Esophagus squamous epithelium (tissue), 4 donors: ENCODE data around the gene TBC1D1.

Source experiments
- POLR2A ChIP-seq, 4 donors: fragments of 450-650 bp; IDR thresholded peaks; one replicate each; pipeline ENCODE4 v1.6.1; 2017; ENCODE audit warnings: antibody characterized with exemption in 4 of 4, mild to moderate bottlenecking in 4 of 4, moderate library complexity in 3 of 4
- TF ChIP-seq, protein P1 (sequence below), 6 experiments: fragments of 450-650 bp in 4 of 6; fragments of 200-600 bp in 2 of 6; sonication (generic) in 2 of 6; IDR thresholded peaks; one replicate each; pipeline ENCODE4 v1.5.1; 2016 to 2019; ENCODE audit warnings: antibody characterized with exemption in 6 of 6, mild to moderate bottlenecking in 4 of 6, moderate library complexity in 4 of 6

DNA sequence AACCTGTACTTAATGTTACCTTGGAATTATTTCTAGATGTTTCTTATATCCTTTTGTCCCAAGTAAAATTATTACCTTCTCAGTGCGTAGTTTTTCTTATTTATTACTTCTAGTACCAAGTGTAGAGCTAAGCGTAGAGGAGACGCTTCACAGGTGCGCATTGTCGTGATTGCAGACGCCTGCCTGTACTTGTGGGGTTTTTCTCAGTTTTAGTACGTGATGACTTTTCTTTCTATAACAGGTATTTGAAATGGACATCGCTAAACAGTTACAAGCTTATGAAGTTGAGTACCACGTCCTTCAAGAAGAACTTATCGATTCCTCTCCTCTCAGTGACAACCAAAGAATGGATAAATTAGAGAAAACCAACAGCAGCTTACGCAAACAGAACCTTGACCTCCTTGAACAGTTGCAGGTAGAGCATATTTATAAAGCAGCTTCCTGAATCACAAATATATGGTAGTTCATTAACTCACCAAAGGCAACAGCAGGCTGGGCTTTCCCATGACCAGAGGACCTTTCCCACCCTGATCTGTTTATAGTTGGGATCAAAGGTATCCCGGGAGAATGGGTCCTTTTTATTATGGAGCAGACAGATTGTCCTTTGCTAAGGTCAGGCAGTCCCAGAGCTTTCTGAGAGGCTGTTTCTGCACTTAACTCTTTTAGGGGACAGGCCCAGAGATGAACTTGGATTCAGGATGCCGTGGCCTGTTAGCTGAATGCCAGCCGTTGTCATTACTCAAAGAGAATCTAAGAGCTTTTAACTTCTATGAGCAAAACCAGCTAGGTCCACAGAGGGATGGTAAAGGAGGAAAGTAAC lies 242.2 kb downstream of the TBC1D1 start:
- TF ChIP-seq, protein P1, sequence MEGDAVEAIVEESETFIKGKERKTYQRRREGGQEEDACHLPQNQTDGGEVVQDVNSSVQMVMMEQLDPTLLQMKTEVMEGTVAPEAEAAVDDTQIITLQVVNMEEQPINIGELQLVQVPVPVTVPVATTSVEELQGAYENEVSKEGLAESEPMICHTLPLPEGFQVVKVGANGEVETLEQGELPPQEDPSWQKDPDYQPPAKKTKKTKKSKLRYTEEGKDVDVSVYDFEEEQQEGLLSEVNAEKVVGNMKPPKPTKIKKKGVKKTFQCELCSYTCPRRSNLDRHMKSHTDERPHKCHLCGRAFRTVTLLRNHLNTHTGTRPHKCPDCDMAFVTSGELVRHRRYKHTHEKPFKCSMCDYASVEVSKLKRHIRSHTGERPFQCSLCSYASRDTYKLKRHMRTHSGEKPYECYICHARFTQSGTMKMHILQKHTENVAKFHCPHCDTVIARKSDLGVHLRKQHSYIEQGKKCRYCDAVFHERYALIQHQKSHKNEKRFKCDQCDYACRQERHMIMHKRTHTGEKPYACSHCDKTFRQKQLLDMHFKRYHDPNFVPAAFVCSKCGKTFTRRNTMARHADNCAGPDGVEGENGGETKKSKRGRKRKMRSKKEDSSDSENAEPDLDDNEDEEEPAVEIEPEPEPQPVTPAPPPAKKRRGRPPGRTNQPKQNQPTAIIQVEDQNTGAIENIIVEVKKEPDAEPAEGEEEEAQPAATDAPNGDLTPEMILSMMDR (IDR thresholded peaks at IDR 0.05) = no peak
- TF ChIP-seq POLR2A (IDR thresholded peaks at IDR 0.05) = no peak
